ENCODE data around the gene RTKN. TPM values are rescaled to one million over a fixed set of nuclear protein-coding genes. Genes with fewer than 3 reads are reported as not detected.
A peak's percentile ranks its signal among the peaks of the same experiment; 100 is the strongest.
"Not testable (repeated sequence)": the region's sequence is repeated elsewhere in the genome, so short reads cannot be mapped to it uniquely, and the experiment has no call there.

Gene RTKN
- total RNA-seq, 6 experiments from 2014 or later = 12.7 to 14.8 (median 13.6) TPM

DNA sequence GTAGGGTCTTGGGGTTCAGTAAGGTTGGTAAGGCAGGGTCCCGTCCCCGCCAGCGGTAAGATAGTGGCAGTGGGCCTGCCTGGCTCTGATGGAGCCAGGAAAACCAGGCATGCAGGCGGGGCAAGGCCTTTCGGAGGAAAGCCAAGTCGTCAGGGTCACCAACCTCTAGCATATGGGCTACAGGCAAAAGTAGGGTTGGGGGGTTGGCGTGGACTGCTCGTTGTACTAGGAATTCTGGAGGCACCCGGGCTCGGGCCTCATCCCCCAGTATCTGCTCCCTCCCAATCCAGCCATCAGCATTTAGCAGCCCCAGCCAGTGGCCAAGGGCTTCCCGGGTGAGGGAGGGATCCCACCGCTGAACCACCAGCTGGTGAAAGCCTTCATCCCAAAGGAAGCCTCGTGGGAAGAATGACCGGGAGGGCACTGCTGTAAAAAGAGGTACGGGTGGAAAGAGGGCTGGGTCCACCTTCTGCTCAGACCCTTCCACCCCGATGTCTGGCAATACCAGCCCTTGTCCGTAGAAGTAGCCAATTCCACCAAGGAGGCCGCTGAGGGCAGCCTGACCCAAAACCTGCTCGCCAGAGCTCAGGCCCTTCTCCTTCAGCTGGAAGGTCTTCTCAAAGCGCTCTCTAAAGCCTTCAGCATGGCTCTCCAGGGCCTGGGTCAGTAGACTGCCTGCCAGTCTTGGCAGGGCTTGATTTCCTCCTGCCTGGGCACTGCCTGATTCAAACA, 20.5 kb upstream of the RTKN start:
- Mint-ChIP-seq H3K27ac (no peak overlapping the region), H3K4me3 (no peak overlapping the region), H3K27me3 (ENCODE audit: insufficient read depth) (peaks cover 6% of the 10 kb centered on the region), H3K9me3 (no peaks in the 10 kb centered on the region), H3K4me1 (ENCODE audit: low read depth) (peaks cover 30% of the 10 kb centered on the region), H3K36me3 (ENCODE audit: low read depth) (peaks cover 17% of the 10 kb centered on the region)
- no peak for DNase-seq
- no peak for TF ChIP-seq CTCF (IDR thresholded peaks at IDR 0.05)

GRCh38 chr2:74461187-74462053, 19.7 kb upstream of the RTKN start:
- Mint-ChIP-seq H3K27ac (no peak overlapping the region), H3K36me3 (ENCODE audit: low read depth) (peaks cover 17% of the 10 kb centered on the region)

DNA sequence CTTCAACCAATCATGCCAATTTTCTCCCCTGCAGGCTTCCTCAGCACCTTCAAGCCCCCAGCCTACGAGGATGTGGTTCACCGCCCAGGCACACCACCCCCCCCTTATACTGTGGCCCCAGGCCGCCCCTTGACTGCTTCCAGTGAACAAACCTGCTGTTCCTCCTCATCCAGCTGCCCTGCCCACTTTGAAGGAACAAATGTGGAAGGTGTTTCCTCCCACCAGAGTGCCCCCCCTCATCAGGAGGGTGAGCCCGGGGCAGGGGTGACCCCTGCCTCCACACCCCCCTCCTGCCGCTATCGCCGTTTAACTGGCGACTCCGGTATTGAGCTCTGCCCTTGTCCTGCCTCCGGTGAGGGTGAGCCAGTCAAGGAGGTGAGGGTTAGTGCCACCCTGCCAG, 18.4 kb upstream of the RTKN start:
- H3K36me3 Mint-ChIP-seq (ENCODE audit: low read depth) = peaks cover 17% of the 10 kb centered on the region
- H3K27me3 Mint-ChIP-seq (ENCODE audit: insufficient read depth); DNase-seq; H3K9me3 Mint-ChIP-seq: not testable (repeated sequence)
- H3K27ac Mint-ChIP-seq = peak overlapping the region; percentile 14; the same call in 1 of the 2 replicates
- peaks cover 40% of the 10 kb centered on the region for H3K4me1 Mint-ChIP-seq (ENCODE audit: low read depth)
- peak overlapping the region; percentile 94 for H3K4me3 Mint-ChIP-seq

More at GRCh38 chr2:74461187-74462053, 19.7 kb upstream of the RTKN start:
- peaks cover 38% of the 10 kb centered on the region for H3K4me1 Mint-ChIP-seq (ENCODE audit: low read depth)
- H3K9me3 Mint-ChIP-seq = no peaks in the 10 kb centered on the region
- H3K27me3 Mint-ChIP-seq (ENCODE audit: insufficient read depth) = peaks cover 6% of the 10 kb centered on the region
- peak; percentile 36; the same call in 1 of the 2 replicates for TF ChIP-seq CTCF (IDR thresholded peaks at IDR 0.05)
- DNase-seq = no peak
- H3K4me3 Mint-ChIP-seq = no peak overlapping the region

DNA sequence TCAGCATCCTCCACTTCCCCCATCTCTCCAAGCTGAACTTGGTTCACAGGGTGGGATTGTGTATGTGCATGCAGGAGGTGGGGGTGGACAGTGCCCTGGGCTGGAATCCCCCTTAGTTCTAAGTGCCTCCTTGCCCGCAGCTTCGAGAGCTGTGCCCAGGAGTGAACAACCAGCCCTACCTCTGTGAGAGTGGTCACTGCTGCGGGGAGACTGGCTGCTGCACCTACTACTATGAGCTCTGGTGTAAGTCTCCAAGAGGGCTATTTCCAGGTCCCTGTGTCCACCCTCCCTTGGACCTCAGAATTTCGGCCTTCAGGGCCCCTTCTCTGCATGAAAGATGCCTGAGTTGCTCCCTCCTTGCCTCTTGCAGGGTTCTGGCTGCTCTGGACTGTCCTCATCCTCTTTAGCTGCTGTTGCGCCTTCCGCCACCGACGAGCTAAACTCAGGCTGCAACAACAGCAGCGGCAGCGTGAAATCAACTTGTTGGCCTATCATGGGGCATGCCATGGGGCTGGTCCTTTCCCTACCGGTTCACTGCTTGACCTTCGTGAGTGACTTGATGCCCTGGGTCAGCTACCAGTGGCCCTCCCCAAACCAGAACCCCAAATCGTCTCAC, 17.9 kb upstream of the RTKN start:
- Mint-ChIP-seq H3K4me1 (ENCODE audit: low read depth) (peaks cover 45% of the 10 kb centered on the region), H3K27ac (peak overlapping the region; percentile 88)

GRCh38 chr2:74458938-74459363, 17.2 kb upstream of the RTKN start:
- peaks cover 50% of the 10 kb centered on the region for H3K4me1 Mint-ChIP-seq (ENCODE audit: low read depth)
- peaks cover 17% of the 10 kb centered on the region for H3K36me3 Mint-ChIP-seq (ENCODE audit: low read depth)
- peak overlapping the region; percentile 88 for H3K27ac Mint-ChIP-seq
- DNase-seq = no peak
- H3K4me3 Mint-ChIP-seq = peak overlapping the region; percentile 94
- no peak for TF ChIP-seq CTCF (IDR thresholded peaks at IDR 0.05)
- H3K27me3 Mint-ChIP-seq (ENCODE audit: insufficient read depth) = peaks cover 4% of the 10 kb centered on the region
- no peaks in the 10 kb centered on the region for H3K9me3 Mint-ChIP-seq

More for the DNA sequence above, 17.9 kb upstream of the RTKN start:
- not testable (repeated sequence) for H3K27me3 Mint-ChIP-seq (ENCODE audit: insufficient read depth); H3K9me3 Mint-ChIP-seq; DNase-seq
- Mint-ChIP-seq H3K4me3 (peak overlapping the region; percentile 94), H3K36me3 (ENCODE audit: low read depth) (peaks cover 17% of the 10 kb centered on the region)

DNA sequence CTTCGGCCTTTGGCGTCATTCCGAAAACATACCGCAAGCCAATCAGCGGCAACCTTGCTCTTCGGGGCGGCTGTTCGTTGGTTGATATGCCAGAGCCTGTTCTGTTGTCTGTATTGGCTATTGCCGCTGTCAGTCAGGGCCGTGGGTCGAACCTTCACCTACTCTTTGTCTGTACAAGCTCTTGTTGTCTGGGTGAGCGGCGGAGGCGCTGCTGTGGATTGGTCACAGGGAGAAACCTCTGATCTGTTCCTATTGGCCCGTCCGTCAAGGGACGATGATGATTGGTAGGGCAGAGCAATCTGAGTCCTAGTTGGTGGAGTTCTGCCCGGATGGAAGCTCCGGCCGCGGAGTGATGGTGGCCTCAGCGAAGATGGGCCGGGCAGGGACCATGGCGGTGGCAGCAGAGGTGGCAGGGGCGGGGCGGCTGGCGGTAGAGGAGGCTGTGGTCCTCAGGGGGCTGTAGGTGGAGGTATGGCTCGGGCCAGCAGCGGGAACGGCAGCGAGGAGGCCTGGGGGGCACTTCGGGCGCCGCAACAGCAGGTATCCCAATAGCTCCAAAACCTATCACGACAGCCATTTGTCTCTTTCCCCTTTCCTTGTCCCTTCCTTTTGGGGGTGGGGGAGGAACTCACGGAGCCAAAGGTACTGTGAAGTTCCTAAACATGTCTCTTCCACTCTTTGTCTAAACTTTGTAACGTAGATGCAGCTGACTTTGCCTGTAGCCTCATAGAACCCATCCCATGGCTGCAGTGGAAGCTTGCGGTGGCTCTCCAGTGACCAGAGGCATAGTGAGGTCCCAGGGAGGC, 16.6 kb upstream of the RTKN start, which contains the start of gene WBP1:
TSS of gene WBP1 (plus strand) at position 307 of the 806 bp plus-strand sequence. CDS start at position 472, 165 bp downstream.
- H3K27ac Mint-ChIP-seq = peak within 1 kb of the TSS; percentile 88
- peak within 1 kb of the TSS; percentile 94 for H3K4me3 Mint-ChIP-seq
- no peak for TF ChIP-seq CTCF (IDR thresholded peaks at IDR 0.05)
- H3K36me3 Mint-ChIP-seq (ENCODE audit: low read depth) = peaks cover 16% of the 10 kb centered on the region
- H3K4me1 Mint-ChIP-seq (ENCODE audit: low read depth) = peaks cover 48% of the 10 kb centered on the region
- DNase-seq = peak; percentile 100
- no peaks in the 10 kb centered on the region for H3K9me3 Mint-ChIP-seq
- peaks cover 4% of the 10 kb centered on the region for H3K27me3 Mint-ChIP-seq (ENCODE audit: insufficient read depth)
